Endothelial cell of hepatic sinusoid (primary cell): Measurements from ENCODE around the gene UTY.
"Not testable (repeated sequence)": the region's sequence is repeated elsewhere in the genome, so short reads cannot be mapped to it uniquely, and the experiment has no call there.

Source experiments
- in situ Hi-C: cut with HindIII; loops from 2 replicates; pipeline ENCODE4 v1.10.0; 2017; ENCODE audit warnings: low sequenced_read_pairs

Gene UTY

GRCh38 chrY:13312966-13313365 lies 166.9 kb downstream of the UTY start:
- in situ Hi-C loops = no loop called here

GRCh38 chrY:13307959-13308358 lies 171.9 kb downstream of the UTY start:
- in situ Hi-C loops = no loop called here

- in situ Hi-C loops = no loop called here
Measured at GRCh38 chrY:13300795-13301194, 179.0 kb downstream of the UTY start.

GRCh38 chrY:13299411-13299810 lies 180.4 kb downstream of the UTY start:
- in situ Hi-C loops = no loop called here

- in situ Hi-C loops = no loop called here
Measured at GRCh38 chrY:13296176-13296890, 183.5 kb downstream of the UTY start.

- in situ Hi-C loops = no loop called here
Measured at GRCh38 chrY:13295026-13295425, 184.8 kb downstream of the UTY start.

GRCh38 chrY:13291199-13291598 lies 188.6 kb downstream of the UTY start:
- in situ Hi-C loops = no loop called here

GRCh38 chrY:13282151-13283054 lies 197.4 kb downstream of the UTY start:
- in situ Hi-C loops = not testable (repeated sequence)

- in situ Hi-C loops = no loop called here
Measured at GRCh38 chrY:13279561-13279960, 200.3 kb downstream of the UTY start.

GRCh38 chrY:13271706-13272105 lies 208.1 kb downstream of the UTY start:
- in situ Hi-C loops = no loop called here

- in situ Hi-C loops = not testable (repeated sequence)
Measured at GRCh38 chrY:13253941-13254440, 225.8 kb downstream of the UTY start.

- in situ Hi-C loops = no loop called here
Measured at GRCh38 chrY:13250421-13250820, 229.4 kb downstream of the UTY start.

GRCh38 chrY:13243716-13244115 lies 236.1 kb downstream of the UTY start:
- in situ Hi-C loops = no loop called here

- in situ Hi-C loops = no loop called here
Measured at GRCh38 chrY:13233901-13234300, 245.9 kb downstream of the UTY start.

- in situ Hi-C loops = no loop called here
Measured at GRCh38 chrY:13233118-13233517, 246.7 kb downstream of the UTY start.

GRCh38 chrY:13227354-13227953 lies 252.4 kb downstream of the UTY start:
- in situ Hi-C loops = no loop called here

- in situ Hi-C loops = no loop called here
Measured at GRCh38 chrY:13210961-13211646, 268.7 kb downstream of the UTY start.

GRCh38 chrY:13205214-13205613 lies 274.6 kb downstream of the UTY start:
- in situ Hi-C loops = no loop called here
